Thoracic aorta (tissue), 2 donors: ENCODE data around the gene CD80. TPM values are rescaled to one million over a fixed set of nuclear protein-coding genes. Genes with fewer than 3 reads are reported as not detected.
"Not testable (repeated sequence)": the region's sequence is repeated elsewhere in the genome, so short reads cannot be mapped to it uniquely, and the experiment has no call there.

Experiments used
- ATAC-seq: fragments of 150-250 bp; one replicate; pipeline ENCODE4 v1.8.0; 2017; ENCODE audit warnings: low read depth; ENCODE audit not compliant: insufficient number of reproducible peaks, low FRiP score
- DNase-seq: peaks from one replicate; pipeline ENCODE4 v3.0.0-alpha.2; 2020; ENCODE audit warnings: low spot score
- H3K27ac ChIP-seq, 2 donors: fragments of 200-600 bp; sonication (generic); 1 replicate in 1 of 2; 2 replicates in 1 of 2; pipeline ENCODE4 v1.5.1; 2016; ENCODE audit warnings: mild to moderate bottlenecking in 2 of 2, moderate library complexity in 2 of 2
- H3K27me3 ChIP-seq: fragments of 200-600 bp; sonication (generic); replicated peaks from 2 replicates; pipeline ENCODE4 v1.6.0; 2016; ENCODE audit warnings: mild to moderate bottlenecking; ENCODE audit not compliant: insufficient read depth
- H3K36me3 ChIP-seq: fragments of 200-600 bp; sonication (generic); one replicate; pipeline ENCODE4 v1.5.1; 2016
- H3K4me1 ChIP-seq, 2 donors: fragments of 200-600 bp; sonication (generic); 1 replicate in 1 of 2; 2 replicates in 1 of 2; pipeline versions ENCODE4 v1.5.1 to v1.6.0; 2016; ENCODE audit warnings: low read depth in 2 of 2, mild to moderate bottlenecking in 1 of 2; ENCODE audit not compliant: control insufficient read depth in 1 of 2
- H3K4me3 ChIP-seq: fragments of 200-600 bp; sonication (generic); 2 replicates; pipeline ENCODE4 v1.5.1; 2016; ENCODE audit warnings: mild to moderate bottlenecking
- H3K9me3 ChIP-seq: fragments of 200-600 bp; sonication (generic); 2 replicates; pipeline ENCODE4 v1.5.1; 2016
- total RNA-seq, 2 donors: library from RNA; depleted of rRNA; stranded (reverse); fragments of >200 nt; gene quantifications; one replicate each; pipeline versions ENCODE4 v1.1.0 to v1.2.3, GENCODE V29; 2016
- TF ChIP-seq, protein P1 (sequence below): fragments of 200-600 bp; sonication (generic); IDR thresholded peaks from one replicate; pipeline ENCODE4 v1.5.1; 2019; ENCODE audit warnings: antibody characterized with exemption

The CD80 gene
- total RNA-seq, 2 donors from 2014 or later, result 0.14 TPM; not detected in 1

DNA sequence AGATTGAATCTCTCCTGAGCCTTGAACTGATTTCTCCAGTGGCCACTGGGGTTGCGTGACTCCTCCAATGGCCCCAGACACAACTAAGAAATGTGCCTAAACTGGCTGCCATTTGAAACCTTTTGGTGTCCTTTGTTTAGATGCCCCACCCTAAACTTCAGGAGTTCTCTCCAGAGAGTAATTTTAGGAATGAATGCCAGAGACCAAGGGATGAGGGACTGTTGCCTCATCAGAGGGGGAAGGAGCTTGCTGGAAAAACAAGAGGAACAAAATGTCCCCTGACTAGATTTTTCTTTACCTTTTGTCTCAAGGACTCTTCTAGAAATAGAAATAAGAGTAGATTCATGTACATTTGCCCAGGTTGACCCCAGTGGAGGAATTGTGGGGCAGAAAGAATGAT is 11.8 kb upstream of the CD80 start:
- no peaks in the 10 kb centered on the region for H3K27me3 ChIP-seq
- no peaks in the 10 kb centered on the region for H3K36me3 ChIP-seq
- TF ChIP-seq, protein P1, sequence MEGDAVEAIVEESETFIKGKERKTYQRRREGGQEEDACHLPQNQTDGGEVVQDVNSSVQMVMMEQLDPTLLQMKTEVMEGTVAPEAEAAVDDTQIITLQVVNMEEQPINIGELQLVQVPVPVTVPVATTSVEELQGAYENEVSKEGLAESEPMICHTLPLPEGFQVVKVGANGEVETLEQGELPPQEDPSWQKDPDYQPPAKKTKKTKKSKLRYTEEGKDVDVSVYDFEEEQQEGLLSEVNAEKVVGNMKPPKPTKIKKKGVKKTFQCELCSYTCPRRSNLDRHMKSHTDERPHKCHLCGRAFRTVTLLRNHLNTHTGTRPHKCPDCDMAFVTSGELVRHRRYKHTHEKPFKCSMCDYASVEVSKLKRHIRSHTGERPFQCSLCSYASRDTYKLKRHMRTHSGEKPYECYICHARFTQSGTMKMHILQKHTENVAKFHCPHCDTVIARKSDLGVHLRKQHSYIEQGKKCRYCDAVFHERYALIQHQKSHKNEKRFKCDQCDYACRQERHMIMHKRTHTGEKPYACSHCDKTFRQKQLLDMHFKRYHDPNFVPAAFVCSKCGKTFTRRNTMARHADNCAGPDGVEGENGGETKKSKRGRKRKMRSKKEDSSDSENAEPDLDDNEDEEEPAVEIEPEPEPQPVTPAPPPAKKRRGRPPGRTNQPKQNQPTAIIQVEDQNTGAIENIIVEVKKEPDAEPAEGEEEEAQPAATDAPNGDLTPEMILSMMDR, result no peak
- DNase-seq (no peak), ATAC-seq (no peak)
- H3K4me1 ChIP-seq, result no peaks in the 10 kb centered on the region
- no peaks in the 10 kb centered on the region for H3K9me3 ChIP-seq
- H3K4me3 ChIP-seq, result no peak overlapping the region
- peak overlapping the region in 1 of 2 donors; percentile 9 for H3K27ac ChIP-seq

DNA sequence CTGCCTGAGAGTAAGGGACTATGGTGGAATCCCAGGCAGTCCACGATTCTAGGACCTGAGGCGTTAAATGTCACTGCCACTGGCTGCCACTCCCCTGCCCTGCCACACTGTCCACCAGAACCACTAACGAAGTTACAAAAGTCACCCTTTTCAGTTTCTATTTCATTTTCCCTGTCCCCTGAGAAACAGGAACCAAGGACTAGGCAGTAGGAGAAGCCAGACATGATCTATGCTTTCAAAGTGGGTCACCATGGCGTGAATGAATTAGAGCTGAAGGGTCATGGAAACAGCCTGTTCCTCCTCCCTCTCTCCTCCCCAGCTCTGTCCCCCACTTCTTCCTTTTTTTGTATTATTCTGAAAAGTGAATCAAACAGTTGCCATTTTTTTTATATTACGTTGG is 10.8 kb upstream of the CD80 start:
- Histone ChIP-seq H3K27me3 (no peaks in the 10 kb centered on the region), H3K36me3 (no peaks in the 10 kb centered on the region), H3K4me3 (no peak overlapping the region), H3K9me3 (no peaks in the 10 kb centered on the region), H3K4me1 (no peaks in the 10 kb centered on the region), H3K27ac (peak overlapping the region in 1 of 2 donors; percentile 19)
- ATAC-seq (peak; percentile 36), DNase-seq (no peak)
- TF ChIP-seq, protein P1, result no peak

DNA sequence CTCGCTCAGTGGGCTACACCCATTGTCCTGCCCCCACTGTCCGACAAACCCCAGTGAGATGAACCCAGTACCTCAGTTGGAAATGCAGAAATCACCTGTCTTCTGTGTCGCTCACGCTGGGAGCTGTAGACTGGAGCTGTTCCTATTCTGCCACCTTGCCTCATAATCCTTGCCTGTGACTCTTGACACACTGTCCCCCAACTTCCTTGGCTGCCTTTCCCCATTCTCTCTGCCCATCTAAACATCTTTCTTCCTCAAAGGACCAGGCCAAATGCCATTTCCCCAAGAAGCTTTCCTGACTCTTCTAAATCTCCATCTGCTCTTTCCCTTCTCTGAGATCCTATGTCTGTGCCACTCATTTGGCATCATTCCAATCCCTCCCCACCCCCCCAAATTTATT is 9.7 kb upstream of the CD80 start:
- TF ChIP-seq, protein P1, result no peak
- Histone ChIP-seq H3K4me3 (no peak overlapping the region), H3K27me3 (no peaks in the 10 kb centered on the region), H3K27ac (no peak overlapping the region), H3K36me3 (no peaks in the 10 kb centered on the region), H3K9me3 (no peaks in the 10 kb centered on the region), H3K4me1 (no peaks in the 10 kb centered on the region)
- ATAC-seq (no peak), DNase-seq (no peak)

DNA sequence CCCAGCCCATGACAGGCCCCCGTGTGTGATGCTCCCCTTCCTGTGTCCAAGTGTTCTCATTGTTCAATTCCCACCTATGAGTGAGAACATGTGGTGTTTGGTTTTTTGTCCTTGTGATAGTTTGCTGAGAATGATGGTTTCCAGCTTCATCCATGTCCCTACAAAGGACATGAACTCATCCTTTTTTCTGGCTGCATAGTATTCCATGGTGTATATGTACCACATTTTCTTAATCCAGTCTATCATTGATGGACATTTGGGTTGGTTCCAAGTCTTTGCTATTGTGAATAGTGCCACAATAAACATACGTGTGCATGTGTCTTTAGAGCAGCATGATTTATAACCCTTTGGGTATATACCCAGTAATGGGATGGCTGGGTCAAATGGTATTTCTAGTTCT is 3.9 kb upstream of the CD80 start:
- H3K4me1 ChIP-seq, DNase-seq, H3K27ac ChIP-seq, H3K9me3 ChIP-seq, H3K36me3 ChIP-seq, H3K27me3 ChIP-seq, ATAC-seq, H3K4me3 ChIP-seq: not testable (repeated sequence)

DNA sequence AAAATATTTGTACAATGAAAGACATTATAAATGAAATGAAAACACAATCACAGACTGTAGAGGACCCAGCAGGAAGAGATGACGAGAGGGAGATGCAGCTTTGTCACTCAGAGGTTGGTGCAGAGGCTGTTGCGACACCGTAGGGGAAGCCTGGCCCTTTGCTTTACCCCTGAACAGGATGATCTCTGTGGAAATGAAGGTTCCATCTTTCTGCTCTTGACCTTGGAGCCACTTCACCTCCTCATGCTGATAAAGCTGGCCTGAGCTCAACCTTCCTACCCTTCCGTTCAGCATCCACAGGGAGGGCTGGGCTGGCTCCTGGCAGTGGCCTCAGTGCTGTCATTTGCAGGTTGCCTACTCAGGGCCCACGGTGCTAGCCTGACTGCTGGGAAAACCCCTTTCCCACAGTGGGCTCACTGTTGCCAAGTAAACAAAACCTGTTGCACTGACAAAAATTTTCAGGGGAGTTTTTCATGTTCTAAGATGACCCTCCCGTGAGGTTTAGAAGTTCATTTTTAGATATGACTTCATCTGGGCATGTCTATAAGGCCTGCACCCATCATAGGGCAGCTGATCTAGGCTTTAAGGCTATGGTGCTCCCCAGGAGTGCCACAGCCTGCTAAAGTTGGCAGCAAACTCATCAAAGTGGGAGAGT is 3.0 kb upstream of the CD80 start:
- Histone ChIP-seq H3K27me3 (no peaks in the 10 kb centered on the region), H3K36me3 (no peaks in the 10 kb centered on the region), H3K9me3 (no peaks in the 10 kb centered on the region), H3K4me1 (no peaks in the 10 kb centered on the region), H3K27ac (no peak overlapping the region), H3K4me3 (no peak overlapping the region)
- DNase-seq (no peak), ATAC-seq (no peak)
- TF ChIP-seq, protein P1, result no peak

DNA sequence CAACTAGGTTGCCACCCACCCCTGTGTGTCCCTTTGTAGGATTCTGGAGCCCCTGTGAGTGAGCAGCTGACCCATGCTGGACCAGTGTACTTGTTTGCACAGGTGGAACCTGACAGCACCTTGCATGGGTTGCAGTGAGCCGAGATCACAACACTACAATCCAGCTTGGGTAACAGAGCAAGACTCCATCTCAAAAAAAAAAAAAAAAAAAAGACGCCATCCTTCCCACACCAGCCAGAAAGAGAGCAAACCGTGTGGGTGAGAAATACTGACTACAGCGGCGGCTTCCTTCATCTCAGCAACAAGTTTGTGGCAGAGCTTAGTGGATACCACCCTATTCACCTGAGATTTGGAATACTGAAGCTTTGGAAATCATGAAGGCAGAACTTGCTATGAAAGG is 746 bp upstream of the CD80 start:
- no peak for ATAC-seq

More for the DNA sequence above, 746 bp upstream of the CD80 start:
- H3K27me3 ChIP-seq, result no peaks in the 10 kb centered on the region
- no peak overlapping the region for H3K27ac ChIP-seq
- TF ChIP-seq, protein P1, result no peak
- no peaks in the 10 kb centered on the region for H3K9me3 ChIP-seq
- H3K4me3 ChIP-seq, result no peak overlapping the region
- no peak for DNase-seq
- H3K36me3 ChIP-seq, result no peaks in the 10 kb centered on the region
- no peaks in the 10 kb centered on the region for H3K4me1 ChIP-seq
